GM19193 (cell line): ENCODE results near the gene PCED1B.

ENCODE experiments used
- POLR2A ChIP-seq: IDR thresholded peaks from 4 replicates; pipeline ENCODE4 v1.6.1; 2011; ENCODE audit not compliant: insufficient read depth, insufficient read length; ENCODE audit errors: extremely low read depth

PCED1B gene

DNA sequence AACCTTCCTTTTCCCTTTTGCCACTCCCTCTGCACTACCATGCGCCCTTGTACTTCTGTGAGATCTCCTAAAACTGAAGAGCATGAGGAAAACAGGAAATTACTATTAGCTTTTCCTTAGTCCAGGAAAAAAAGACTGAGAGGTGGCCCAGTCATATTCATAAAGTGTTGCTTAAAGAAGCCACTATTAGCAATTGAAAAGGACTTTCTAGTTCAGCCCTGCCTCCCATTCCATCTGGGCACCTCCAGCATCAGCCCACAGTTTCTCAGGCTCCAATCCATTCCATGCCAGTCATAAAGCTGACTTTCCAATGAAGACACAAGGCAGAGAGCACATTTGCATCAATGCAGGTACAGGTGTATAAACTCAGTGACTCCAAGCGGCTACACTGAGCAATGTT, 20.2 kb downstream of the PCED1B start:
- TF ChIP-seq POLR2A: no peak

DNA sequence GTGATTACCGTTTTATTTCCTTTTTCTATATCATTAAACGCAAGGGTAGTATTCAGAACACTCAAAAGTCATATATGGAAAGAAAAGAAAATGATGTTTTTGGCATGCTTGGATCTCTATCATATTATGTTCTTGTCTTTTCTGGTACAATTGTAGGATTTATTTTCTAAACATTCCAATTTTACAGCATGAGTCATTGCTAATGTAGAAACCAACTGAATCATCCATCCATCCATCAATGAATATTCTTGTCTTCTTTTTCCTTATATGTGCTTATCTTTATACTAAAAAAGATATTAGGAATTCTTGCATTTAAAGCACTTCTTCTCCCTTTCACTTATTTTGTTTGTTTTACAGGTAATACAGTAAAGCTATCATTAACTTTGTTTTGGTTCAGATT, 20.7 kb downstream of the PCED1B start:
- no peak for TF ChIP-seq POLR2A

DNA sequence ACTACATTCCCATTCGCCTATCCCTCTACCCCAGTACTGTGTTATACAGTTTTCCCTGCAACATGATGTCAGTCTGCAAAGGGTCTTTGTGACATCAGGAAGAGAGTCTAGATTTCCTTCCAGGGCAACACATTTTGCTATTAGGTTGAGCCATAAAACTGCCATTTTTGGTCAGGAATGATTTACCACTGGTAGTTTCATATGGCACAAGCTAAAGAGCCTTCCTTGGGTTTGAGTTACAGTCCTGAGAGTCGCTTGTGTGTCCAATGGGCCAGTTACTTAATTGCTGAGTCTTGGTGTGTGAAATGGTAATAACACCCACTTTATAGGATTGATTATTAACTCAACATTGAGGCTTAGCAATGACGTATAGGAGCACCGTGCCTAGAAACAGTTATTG, 23.0 kb downstream of the PCED1B start:
- TF ChIP-seq POLR2A: no peak

DNA sequence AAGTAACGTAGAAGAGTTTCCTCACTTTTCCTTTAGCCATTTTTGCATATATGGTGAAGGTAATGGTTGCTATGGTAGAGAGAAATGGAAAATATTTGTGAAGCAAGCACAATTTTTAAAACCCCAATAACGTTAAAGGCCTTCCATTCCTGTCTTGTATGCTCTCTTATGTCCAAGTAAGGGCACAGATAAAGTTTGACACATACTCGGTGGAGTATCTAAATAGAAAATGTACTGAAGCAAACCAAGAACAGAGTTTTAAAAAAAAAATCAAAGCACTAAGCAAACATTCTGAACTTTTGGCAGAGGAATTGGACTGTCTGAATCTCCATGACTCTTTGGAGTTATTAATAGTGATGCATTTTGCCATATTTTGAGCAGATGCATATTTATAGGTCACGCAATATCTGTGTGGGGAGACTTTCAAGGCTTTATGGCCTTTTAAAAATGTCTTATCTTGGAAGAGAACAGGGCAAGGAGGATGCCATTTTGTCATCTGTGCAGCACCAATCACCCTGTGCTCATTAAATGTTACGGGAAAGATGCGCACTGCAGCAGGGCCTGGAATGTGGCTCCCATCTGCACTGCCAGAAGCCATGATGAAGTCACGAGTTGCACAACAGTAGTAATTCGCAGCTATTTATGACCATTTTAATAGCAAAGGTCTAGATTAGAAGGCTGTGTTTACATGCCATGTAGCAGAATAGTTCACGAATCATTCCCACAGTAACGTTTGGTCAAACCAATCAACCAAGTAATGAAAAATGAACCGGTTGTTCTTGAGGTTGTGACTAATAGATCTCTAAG, 23.6 kb downstream of the PCED1B start:
- TF ChIP-seq POLR2A: no peak

DNA sequence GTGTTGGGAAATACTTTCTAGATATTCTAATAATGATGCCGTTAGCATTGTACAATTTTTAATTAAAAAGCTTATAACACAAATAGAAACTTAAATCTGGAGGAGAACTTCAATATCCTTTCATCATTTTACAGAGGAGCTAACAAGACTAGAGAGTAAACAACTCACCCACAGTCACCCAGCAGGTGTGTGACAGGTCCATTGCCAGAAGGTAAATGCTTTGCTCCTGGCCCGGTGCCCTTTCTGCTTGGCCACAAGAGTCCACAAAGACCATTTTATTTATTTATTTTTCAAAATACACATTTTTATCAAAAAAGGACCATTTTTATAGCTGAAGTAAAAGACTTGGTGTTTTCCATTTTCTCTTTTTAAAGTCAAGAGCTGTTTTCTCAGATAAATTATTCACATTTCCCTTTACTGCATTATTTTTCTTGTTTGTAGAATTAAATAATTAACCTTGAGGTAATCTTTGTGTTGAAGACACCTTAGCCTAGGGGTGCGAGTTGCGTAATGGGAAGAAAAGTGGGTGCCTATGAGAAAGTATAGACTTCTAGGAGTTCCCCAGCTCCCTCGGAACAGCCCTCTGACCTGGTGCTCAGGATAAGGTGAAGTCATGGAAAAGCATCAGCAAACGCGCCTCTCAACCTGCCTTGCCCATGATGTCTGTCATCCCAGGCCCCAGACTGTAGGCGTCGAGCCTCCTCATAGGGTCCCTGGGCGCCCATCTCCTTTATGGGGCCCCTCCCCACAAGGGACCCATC, 26.7 kb downstream of the PCED1B start:
- no peak for TF ChIP-seq POLR2A

DNA sequence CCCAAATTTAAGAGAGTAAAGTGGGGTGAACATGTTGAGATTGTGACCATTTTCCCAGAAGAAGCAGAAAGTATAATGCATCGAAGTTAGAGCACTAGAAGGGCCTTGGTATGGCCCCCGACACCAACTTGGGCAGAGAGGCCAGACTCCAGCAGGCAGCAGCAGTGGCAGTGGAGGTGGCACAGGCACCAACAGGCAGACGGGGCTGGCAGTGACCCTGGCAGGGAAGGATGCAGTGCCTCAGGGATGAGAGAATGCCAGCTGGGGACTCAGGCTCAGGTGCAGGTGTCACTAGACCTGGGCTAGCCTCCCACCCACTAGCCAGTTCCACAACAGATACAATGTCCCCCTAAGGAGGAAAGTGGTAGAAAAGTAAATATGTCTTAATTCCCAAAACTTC, 28.0 kb downstream of the PCED1B start:
- no peak for TF ChIP-seq POLR2A

DNA sequence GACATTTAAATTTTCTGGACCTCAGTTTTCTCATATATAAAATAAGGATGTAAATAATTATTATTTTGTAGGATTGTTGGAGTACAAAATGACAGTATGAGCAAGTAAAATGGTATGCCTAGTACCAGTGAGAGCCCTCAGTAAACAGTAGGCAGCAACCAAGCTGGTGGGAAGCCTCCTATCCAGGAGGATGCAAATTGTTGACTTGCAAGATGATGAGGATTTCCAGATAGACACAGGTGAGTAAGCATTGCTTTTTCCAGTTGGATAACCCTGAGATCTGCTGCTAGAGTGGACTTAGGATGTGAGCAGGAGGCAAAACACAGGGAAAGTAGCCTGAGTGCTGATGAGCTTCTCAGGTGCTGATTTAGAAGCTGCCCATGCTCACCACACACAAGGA, 28.5 kb downstream of the PCED1B start:
- no peak for TF ChIP-seq POLR2A

DNA sequence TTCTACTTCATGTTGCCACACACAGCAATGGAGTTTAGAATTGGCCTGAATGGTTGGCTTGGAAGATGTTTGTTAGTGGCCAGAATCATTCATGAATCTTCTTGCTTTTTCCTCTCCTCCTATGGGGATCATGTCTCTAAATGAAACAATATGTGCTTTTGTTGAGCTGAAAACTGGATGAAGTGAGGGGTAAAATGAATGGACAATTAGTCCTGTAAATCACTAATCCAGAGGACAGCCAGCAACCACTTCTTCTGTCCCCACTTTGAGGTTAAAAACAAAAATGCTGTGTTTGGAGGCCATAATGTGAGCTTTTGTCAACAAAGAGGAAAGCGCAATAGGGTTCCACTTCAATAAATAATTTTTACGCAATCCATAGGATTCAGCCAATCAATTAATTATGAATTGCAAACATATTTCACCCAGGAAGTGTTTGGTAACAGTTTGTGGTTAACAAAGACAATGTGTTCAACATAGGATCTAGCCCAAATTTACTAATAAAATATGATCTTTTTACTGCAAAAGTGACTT, 30.7 kb downstream of the PCED1B start:
- TF ChIP-seq POLR2A: no peak

DNA sequence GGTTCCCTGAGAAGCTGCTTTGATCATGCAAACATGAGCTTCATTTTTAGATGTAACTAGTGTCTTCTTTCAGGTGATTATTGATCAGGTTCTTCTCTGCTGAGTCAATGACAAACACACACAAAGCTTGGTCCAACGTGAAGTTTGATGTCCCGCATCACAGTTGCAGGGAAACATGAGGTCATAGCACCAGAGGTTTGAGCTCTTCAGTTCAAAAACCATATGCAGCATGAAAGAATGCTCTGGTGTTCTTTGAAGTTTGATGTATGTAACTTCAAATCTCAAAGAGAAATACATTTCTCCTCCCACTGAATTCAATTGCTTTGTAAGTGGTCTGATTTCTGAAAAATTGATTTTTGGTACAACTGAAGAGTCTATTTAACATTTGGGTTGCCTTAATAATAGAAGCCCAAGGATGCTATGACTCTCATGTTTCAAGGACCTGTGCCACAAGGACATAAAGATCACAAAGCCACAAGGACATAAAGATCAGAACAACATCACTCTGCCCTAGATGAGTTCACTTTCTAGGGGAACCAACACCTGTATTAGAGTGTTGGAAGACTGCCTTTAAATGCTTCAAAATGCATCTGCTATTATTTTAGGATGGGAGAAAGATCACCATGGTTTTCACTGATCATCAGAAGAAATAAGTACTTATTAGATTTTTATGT, 31.4 kb downstream of the PCED1B start:
- TF ChIP-seq POLR2A: no peak

DNA sequence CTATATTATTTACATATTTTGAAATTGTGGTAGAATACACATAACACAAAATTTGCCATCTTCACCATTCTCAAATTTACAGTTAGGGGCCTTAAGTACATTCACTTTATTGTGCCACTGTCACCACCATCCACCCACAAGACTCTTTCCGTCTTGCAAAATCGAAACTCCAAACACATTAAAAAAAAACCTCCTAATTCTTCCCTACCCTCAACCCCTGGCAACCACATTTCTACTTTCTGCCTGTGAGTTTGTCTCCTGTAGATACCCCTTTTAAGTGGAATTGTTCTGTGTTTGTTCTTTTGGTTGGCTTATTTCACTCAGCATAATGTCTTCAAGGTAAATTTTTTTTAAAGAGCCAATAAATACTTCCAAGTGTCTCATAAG, 32.0 kb downstream of the PCED1B start:
- no peak for TF ChIP-seq POLR2A

DNA sequence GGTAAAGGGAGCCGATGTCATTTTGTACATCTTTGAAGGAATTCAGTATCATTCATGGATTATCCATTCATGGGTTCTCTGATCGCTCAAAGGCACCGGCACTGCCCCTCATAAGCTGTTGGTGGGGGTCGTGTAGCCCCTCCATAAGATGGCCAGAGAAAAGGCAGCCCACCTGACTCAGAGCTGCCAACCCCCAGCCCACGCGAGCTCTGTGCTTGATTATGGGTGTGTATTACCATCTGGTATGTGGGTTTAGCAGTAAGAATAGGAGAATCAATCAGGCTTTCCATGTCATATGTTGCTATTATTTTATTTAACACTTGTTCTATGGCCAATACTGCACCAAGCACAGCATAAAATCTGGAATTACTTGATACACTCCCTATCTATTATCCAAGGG, 32.4 kb downstream of the PCED1B start:
- no peak for TF ChIP-seq POLR2A

DNA sequence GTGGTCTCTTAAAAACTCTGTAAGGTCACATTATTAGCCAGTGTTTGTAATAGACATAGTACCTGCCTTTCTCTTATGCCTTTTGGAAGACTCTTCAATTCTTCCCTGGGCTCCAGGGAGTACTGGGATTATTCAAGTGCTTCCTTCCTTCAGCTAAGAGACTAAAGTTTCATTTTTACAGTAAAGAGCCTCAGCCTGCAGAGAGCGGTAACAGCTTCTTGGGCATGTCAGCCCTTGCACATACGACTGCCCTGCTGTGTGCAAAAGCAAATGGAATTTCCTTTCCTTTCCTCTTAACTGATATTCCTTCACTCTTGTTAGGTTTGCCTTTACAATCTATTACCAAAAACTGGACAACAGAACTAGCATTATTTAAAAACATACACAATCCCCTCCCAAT, 33.3 kb downstream of the PCED1B start:
- no peak for TF ChIP-seq POLR2A

DNA sequence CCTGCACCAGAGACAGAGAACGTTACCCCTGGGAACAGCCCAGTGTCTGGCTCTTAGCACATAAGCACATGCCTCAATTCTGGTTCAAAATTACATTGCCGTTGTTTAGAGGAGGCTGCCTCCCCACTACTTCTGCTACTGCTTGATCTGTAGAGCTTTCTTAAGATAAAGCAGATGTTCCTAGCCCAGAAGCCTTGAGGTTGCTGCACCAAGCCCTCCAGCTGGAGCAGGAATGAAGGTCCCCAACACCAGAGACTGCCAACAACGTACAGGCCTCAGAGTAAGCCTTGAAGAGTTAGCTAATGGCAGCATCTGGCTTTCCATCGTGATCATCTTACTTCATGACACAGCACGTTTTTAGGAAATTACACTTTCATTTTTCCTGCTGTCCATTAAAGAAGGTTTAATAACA, 35.1 kb downstream of the PCED1B start:
- TF ChIP-seq POLR2A: no peak

DNA sequence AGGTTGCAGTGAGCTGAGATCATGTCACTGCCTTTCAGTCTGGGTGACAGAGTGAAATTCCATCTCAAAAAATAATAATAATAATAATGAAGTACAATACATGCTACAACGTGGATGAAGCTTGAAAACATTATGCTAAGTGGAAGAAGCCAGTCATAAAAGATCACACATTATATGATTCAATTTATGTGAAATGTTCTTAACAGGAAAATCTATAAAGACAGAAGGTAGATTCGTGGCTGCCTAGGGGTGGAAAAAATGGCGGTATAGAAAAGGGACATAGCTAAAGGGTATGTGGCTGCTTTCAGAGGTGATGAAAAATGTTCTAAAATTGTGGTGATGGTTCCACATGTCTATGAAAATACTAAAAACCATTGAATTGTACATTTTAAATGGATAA, 41.3 kb downstream of the PCED1B start:
- TF ChIP-seq POLR2A: no peak

DNA sequence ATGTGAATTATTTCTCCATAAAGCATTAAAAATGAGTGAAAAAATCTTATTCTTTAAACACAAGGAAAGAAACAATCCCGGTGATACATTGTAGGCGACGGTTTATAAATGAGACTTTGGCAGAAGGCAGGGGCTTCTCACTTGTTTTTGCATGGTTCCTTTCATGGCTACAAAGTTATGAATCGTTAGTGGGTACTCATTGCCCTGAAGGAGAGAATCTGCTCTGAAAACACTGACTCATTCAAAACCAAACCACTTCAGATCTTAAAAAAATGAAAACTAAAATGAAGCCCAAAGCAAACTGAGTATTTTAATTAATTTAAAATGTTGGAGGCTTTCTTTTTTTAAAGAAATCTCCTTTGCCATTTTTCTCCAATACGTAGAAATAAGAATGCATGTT, 41.7 kb downstream of the PCED1B start:
- no peak for TF ChIP-seq POLR2A

DNA sequence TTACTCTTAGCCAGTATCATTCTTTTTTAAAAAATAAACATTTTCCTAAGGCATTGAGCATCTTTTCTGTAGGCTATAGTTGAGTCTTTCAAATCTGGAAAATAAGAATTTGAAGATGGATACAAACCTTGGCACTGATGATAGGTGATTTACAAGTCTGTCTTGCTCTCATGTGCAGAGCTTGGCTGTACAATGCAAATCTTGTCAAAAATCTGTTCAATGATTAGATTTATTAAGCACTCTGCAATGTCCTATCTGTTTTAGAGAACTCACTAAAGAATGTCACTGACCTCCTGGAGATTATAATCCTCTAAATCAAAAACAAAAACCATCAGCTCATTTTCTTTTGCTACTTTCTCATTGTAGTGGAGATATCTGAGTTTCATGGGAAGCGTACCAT, 43.2 kb downstream of the PCED1B start:
- no peak for TF ChIP-seq POLR2A

DNA sequence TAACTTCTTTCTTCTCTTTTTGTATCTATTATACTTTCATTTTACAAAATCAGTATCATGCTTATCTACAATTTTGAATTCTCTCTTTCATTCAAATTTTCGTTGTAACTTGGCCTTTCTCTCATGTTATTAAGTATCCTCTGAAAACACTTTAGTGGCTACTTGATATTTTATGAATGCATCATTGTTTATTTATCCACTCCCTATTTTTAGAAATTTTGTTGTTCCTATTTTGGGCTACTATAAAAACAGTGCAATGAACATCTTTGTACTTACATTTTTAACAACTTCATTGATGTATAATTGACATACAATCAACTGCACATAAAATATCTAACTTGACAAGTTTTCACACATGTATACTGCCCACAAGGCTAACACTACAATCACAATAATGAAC, 44.3 kb downstream of the PCED1B start:
- no peak for TF ChIP-seq POLR2A

DNA sequence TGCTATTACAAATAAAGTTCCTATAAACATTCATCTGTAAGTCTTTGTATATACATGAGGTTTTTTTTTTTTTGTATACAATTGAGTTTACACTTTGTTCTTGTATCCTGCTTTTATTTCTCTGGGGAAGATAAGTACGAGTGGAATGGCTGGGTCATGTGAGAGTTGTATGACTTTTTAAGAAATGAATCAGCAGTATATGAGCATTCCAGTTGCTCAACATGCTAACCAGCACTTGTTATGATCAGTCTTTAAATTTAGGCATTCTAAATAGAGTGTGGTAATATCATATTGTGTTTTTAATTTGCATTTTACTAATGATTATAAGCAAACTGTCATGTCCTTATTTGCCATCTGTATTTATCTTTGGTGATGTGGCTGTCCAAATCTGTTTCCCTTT, 45.0 kb downstream of the PCED1B start:
- no peak for TF ChIP-seq POLR2A
